Measurements from ENCODE around the gene DNM3. TPM values are rescaled to one million over a fixed set of nuclear protein-coding genes. Genes with fewer than 3 reads are reported as not detected.

Gene DNM3
- total RNA-seq, 1 experiment from 2014 or later, result 2.7 TPM

GRCh38 chr1:172456344-172456769 is 615.1 kb downstream of the DNM3 start:
- no peak overlapping the region for H3K56ac ChIP-seq (ENCODE audit: insufficient read length, low read depth, low read length)
- no peaks in the 10 kb centered on the region for H3K79me2 ChIP-seq (ENCODE audit: insufficient read depth, low read length)
- no peak overlapping the region for H3K4me2 ChIP-seq (ENCODE audit: insufficient read depth, insufficient read length, low read length)
- no peak overlapping the region for H3K27ac ChIP-seq (ENCODE audit: insufficient read length, low read depth, low read length)
- no peak overlapping the region for H4K91ac ChIP-seq (ENCODE audit: insufficient read length, low read depth, low read length)
- no peak overlapping the region for H3K27ac Mint-ChIP-seq
- H4K5ac ChIP-seq (ENCODE audit: insufficient read length, low read depth, low read length), result no peak overlapping the region
- H3K23ac ChIP-seq (ENCODE audit: insufficient read length, low read depth, low read length), result no peak overlapping the region
- no peak overlapping the region for H3K18ac ChIP-seq (ENCODE audit: insufficient read length, low read depth, low read length)
- no peak overlapping the region for H3K14ac ChIP-seq (ENCODE audit: insufficient read depth, low read length)
- H3K23me2 ChIP-seq (ENCODE audit: insufficient read length, low read depth, low read length, poor library complexity, severe bottlenecking), result no peaks in the 10 kb centered on the region
- no peaks in the 10 kb centered on the region for H3K27me3 Mint-ChIP-seq (ENCODE audit: low read depth)
- H2AFZ ChIP-seq (ENCODE audit: low read length), result no peak overlapping the region
- H3K36me3 Mint-ChIP-seq (ENCODE audit: insufficient read depth in 1 of 3, low read depth in 3 of 3), result no peaks in the 10 kb centered on the region
- no peaks in the 10 kb centered on the region for H4K20me1 ChIP-seq (ENCODE audit: control insufficient read depth, insufficient read depth, insufficient read length)
- no peaks in the 10 kb centered on the region; the same call in 1 of the 2 replicates for H3K4me1 ChIP-seq (ENCODE audit: insufficient read depth, low read length)
- no peak overlapping the region for H2BK5ac ChIP-seq (ENCODE audit: insufficient read length, low read length)
- H2AK5ac ChIP-seq (ENCODE audit: insufficient read length, low read length), result no peak overlapping the region
- H3K27me3 ChIP-seq (ENCODE audit: insufficient read depth, low read length), result no peaks in the 10 kb centered on the region
- H2BK20ac ChIP-seq (ENCODE audit: low read depth, low read length, poor library complexity, severe bottlenecking), result no peak overlapping the region
- no peak overlapping the region for H2BK12ac ChIP-seq (ENCODE audit: insufficient read length, low read depth, low read length)
- no peak overlapping the region for H2BK120ac ChIP-seq (ENCODE audit: low read depth, low read length, poor library complexity, severe bottlenecking)
- H3K4me1 Mint-ChIP-seq, result peaks cover 8% of the 10 kb centered on the region in 2 experiments
- WGBS (ENCODE audit: extremely low coverage, insufficient read length, low lambda C conversion rate), result no CpG with 5 or more reads among the region's 5 CpGs
- no peak overlapping the region for H3K9ac ChIP-seq (ENCODE audit: extremely low read depth, insufficient read length, low read length)
- H3T11ph ChIP-seq (ENCODE audit: low read length), result no peak overlapping the region
- no peak for DNase-seq
- no peaks in the 10 kb centered on the region for H3K9me3 ChIP-seq (ENCODE audit: control insufficient read depth, low read depth, low read length)
- H3K9me3 Mint-ChIP-seq, result no peaks in the 10 kb centered on the region
- no peak overlapping the region for H2BK15ac ChIP-seq (ENCODE audit: low read depth, low read length)
- H3K4me3 Mint-ChIP-seq, result no peak overlapping the region
- H4K8ac ChIP-seq (replicated peaks; ENCODE audit: insufficient read length, low read depth, low read length), result no peak overlapping the region
- H3K4ac ChIP-seq (ENCODE audit: low read depth, low read length), result no peak overlapping the region
- no peaks in the 10 kb centered on the region for H3K79me1 ChIP-seq (ENCODE audit: insufficient read depth, low read depth, low read length, poor library complexity, severe bottlenecking)
- no peak for TF ChIP-seq CTCF (conservative IDR thresholded peaks at IDR 0.05)
